Duodenal mucosa (tissue), 2 donors: ENCODE measurements around the gene PLBD1.

ENCODE experiments used
- H3K27ac ChIP-seq: one replicate; pipeline ENCODE4 v1.7.0; 2013; ENCODE audit warnings: low read depth, low read length
- H3K27me3 ChIP-seq, 2 donors: one replicate each; pipeline ENCODE4 v1.7.0; 2013; ENCODE audit warnings: low read length in 2 of 2, control low read depth in 1 of 2; ENCODE audit not compliant: insufficient read depth in 2 of 2, control insufficient read depth in 1 of 2
- H3K36me3 ChIP-seq, 2 donors: one replicate each; pipeline ENCODE4 v1.7.0; 2013; ENCODE audit warnings: low read length in 2 of 2, control low read depth in 1 of 2; ENCODE audit not compliant: insufficient read depth in 2 of 2, control insufficient read depth in 1 of 2
- H3K4me1 ChIP-seq, 2 donors: one replicate each; pipeline ENCODE4 v1.7.0; 2013; ENCODE audit warnings: low read length in 2 of 2, control low read depth in 1 of 2; ENCODE audit not compliant: insufficient read depth in 2 of 2, control insufficient read depth in 1 of 2
- H3K4me3 ChIP-seq, 2 donors: one replicate each; pipeline ENCODE4 v1.7.0; 2013; ENCODE audit warnings: low read length in 2 of 2, low read depth in 1 of 2
- H3K9ac ChIP-seq, 2 donors: one replicate each; pipeline ENCODE4 v1.7.0; 2013; ENCODE audit warnings: low read length in 2 of 2, low read depth in 1 of 2
- H3K9me3 ChIP-seq, 2 donors: one replicate each; pipeline ENCODE4 v1.7.0; 2013; ENCODE audit warnings: low read length in 2 of 2, control low read depth in 1 of 2; ENCODE audit not compliant: control insufficient read depth in 1 of 2

Gene PLBD1

DNA sequence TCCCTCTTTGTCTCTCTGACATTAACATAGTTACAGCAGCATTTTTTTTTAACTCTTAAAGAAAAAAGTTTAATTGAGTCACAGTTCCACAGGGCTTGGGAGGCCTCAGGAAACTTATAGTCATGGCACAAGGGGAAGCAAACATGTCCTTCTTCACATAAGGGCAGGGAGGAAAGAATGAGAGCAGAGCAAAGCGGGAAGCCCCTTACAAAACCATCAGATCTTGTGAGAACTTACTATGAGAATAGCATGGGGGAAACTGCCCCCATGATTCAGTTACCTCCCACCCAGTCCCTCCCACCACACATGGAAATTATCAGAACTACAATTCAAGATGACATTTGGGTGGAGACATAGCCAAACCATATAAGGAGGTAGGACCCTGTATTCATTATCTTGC lies 96.2 kb downstream of the PLBD1 start:
- Histone ChIP-seq H3K27ac (no peak overlapping the region), H3K27me3 (no peaks in the 10 kb centered on the region), H3K36me3 (peaks cover 40 to 74% of the 10 kb centered on the region in 2 donors), H3K9ac (no peak overlapping the region), H3K4me1 (no peaks in the 10 kb centered on the region), H3K4me3 (no peak overlapping the region), H3K9me3 (peaks cover 25 to 28% of the 10 kb centered on the region in 2 donors)

DNA sequence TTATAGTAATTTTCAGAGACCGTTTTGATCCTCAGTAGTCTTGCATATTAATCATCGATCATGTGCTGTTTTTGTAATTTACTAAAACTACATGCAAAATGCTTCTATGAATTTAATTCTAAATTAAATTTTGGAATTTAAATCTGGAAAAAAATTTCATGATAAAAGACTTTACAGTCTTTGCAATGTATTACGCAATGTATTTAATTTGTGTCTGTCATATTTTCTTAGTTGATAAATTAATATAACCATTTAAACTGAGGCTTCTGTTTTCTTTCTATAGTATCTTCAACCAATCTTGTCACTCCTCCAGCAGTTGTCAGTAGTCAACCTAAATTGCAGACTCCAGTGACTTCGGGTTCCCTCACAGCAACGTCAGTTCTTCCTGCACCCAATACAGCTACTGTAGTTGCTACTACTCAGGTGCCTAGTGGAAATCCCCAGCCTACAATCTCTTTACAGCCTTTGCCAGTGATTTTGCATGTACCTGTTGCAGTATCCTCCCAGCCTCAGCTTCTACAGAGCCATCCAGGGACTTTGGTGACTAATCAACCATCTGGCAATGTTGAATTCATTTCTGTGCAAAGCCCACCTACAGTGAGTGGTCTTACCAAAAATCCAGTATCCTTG lies 107.4 kb downstream of the PLBD1 start:
- H3K4me3 ChIP-seq, result no peak overlapping the region
- H3K36me3 ChIP-seq, result peaks cover 18 to 35% of the 10 kb centered on the region in 2 donors
- no peaks in the 10 kb centered on the region for H3K9me3 ChIP-seq
- H3K9ac ChIP-seq, result no peak overlapping the region
- no peaks in the 10 kb centered on the region for H3K4me1 ChIP-seq
- no peaks in the 10 kb centered on the region for H3K27me3 ChIP-seq
- no peak overlapping the region for H3K27ac ChIP-seq

DNA sequence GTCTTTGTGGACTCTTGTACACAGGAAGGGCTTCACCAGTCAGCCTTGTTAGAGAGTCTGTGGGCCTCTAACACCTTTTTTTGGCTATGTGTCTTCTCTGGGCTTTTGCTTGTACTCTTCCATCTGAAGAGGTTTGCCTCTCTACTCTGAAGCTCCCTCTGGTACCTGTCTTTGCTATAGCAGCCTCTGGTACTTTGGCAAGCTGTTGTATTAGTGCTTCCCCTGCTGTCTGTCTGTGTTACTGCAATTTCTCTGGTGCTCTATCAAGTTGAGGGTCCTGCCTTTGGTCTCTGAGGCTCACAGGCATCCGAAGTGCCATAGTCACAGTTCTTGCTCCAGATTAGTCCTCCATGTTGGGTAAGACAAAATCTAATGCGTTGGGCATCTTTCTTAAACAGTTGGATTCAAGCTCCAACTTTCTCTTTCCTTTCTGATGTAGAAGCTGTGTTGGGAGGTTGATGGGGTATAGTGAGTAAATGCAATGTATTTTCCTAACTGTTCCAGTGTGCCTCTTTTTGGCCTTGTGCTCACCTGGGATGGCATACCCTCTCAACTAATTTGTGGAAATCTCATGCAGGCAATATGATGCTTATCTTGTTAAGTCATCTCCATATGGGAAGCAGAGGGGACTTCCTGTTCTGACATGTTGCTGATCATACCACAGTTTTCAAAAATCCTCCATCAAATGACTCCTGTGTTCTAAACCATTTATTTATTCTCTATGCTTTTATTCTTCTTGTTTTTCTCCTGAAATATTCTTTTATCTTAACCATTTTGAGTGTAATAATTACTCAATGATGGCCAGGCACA lies 113.4 kb downstream of the PLBD1 start:
- no peaks in the 10 kb centered on the region for H3K9me3 ChIP-seq
- peaks cover 19 to 32% of the 10 kb centered on the region in 2 donors for H3K36me3 ChIP-seq
- no peaks in the 10 kb centered on the region for H3K27me3 ChIP-seq
- H3K4me3 ChIP-seq, result no peak overlapping the region
- no peak overlapping the region for H3K27ac ChIP-seq
- H3K4me1 ChIP-seq, result no peaks in the 10 kb centered on the region
- H3K9ac ChIP-seq, result no peak overlapping the region
